Esophagus muscularis mucosa (tissue), 4 donors: Measurements from ENCODE around the gene GPS1. TPM values are rescaled to one million over a fixed set of nuclear protein-coding genes. Genes with fewer than 3 reads are reported as not detected.

ENCODE experiments used
- DNase-seq: peaks from one replicate; pipeline ENCODE4 v3.0.0-alpha.2; 2017; ENCODE audit errors: extremely low spot score
- H3K27ac ChIP-seq, 4 donors: fragments of 200-600 bp; sonication (generic); replicated peaks in 1 of 4; 1 replicate in 3 of 4; 2 replicates in 1 of 4; pipeline ENCODE4 v1.5.1; 2016 to 2019; ENCODE audit warnings: mild to moderate bottlenecking in 1 of 4
- H3K27me3 ChIP-seq, 4 donors: fragments of 200-600 bp; sonication (generic); one replicate each; pipeline versions ENCODE4 v1.5.1 to v1.6.0; 2016 to 2019
- H3K36me3 ChIP-seq, 4 donors: fragments of 200-600 bp; sonication (generic); one replicate each; pipeline ENCODE4 v1.5.1; 2016 to 2019
- H3K4me1 ChIP-seq, 4 donors: fragments of 200-600 bp; sonication (generic); one replicate each; pipeline ENCODE4 v1.5.1; 2016 to 2019
- H3K4me3 ChIP-seq, 4 donors: fragments of 200-600 bp; sonication (generic); 1 replicate in 2 of 4; 2 replicates in 2 of 4; pipeline ENCODE4 v1.5.1; 2016 to 2019; ENCODE audit warnings: mild to moderate bottlenecking in 4 of 4, moderate library complexity in 1 of 4
- H3K9me3 ChIP-seq, 4 donors: fragments of 200-600 bp; sonication (generic); 1 replicate in 3 of 4; 2 replicates in 1 of 4; pipeline ENCODE4 v1.5.1; 2016 to 2019
- EP300 ChIP-seq: sonication (generic); formaldehyde crosslinking; IDR thresholded peaks from one replicate; pipeline ENCODE4 v1.6.1; 2017; ENCODE audit warnings: antibody characterized with exemption
- POLR2A ChIP-seq: fragments of 450-650 bp; IDR thresholded peaks from one replicate; pipeline ENCODE4 v1.6.1; 2017; ENCODE audit warnings: antibody characterized with exemption, moderate library complexity, mild to moderate bottlenecking, low read depth
- POLR2AphosphoS5 ChIP-seq, 2 donors: sonication (generic); formaldehyde crosslinking; IDR thresholded peaks; one replicate each; pipeline ENCODE4 v1.6.1; 2017; ENCODE audit warnings: antibody characterized with exemption in 2 of 2
- WGBS: methylation state at CpG from one replicate; pipeline ENCODE4 v1.1.5; 2018; 5-methylcytosine and 5-hydroxymethylcytosine counted together
- intact Hi-C: fragments of 100-400 bp; cut with DNase I; formaldehyde crosslinking; loops from one replicate; pipeline ENCODE4 v1.15.1; 2023
- total RNA-seq, 4 donors: library from RNA; depleted of rRNA; stranded (reverse); fragments of >200 nt; gene quantifications; one replicate each; pipeline versions ENCODE4 v1.1.0 to v1.2.1, GENCODE V29; 2016
- TF ChIP-seq, protein P1 (sequence below), 3 experiments: fragments of 200-600 bp in 2 of 3; fragments of 450-650 bp in 1 of 3; sonication (generic) in 2 of 3; IDR thresholded peaks; one replicate each; pipeline ENCODE4 v1.5.1; 2017 to 2019; ENCODE audit warnings: antibody characterized with exemption in 3 of 3, mild to moderate bottlenecking in 2 of 3, moderate library complexity in 1 of 3

GPS1 gene
- total RNA-seq, 4 donors from 2014 or later, result 64.4 to 108 (median 85.4) TPM

DNA sequence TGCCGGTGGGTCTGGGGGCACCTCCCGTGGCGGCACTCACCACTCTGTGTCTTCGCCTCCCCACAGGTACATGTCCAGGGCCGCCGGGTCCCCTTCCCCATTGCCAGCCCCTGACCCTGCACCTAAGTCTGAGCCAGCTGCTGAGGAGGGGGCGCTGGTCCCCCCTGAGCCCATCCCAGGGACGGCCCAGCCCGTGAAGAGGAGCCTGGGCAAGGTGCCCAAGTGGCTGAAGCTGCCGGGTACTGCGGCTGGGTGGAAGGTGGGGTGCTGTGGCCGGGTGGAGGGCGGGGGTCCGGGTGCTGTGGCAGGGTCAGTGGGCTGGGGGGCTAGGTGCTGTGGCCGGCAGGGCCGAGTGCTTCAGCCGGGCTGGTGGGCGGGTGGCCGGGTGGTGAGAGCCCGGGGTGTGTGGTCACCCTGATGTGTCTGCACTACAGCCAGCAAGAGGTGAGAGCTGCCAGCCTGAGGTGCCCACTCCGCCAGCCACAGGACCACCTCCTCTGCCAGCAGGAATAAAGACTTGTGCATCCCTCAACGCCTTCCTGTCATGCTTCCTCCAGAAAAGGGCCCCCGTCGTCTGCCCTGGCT is 34.7 kb upstream of the GPS1 start:
- H3K4me1 ChIP-seq, result peaks cover 21 to 26% (median 21%) of the 10 kb centered on the region in 4 donors
- 95% methylated on average over 4 of the region's 24 CpGs for WGBS

DNA sequence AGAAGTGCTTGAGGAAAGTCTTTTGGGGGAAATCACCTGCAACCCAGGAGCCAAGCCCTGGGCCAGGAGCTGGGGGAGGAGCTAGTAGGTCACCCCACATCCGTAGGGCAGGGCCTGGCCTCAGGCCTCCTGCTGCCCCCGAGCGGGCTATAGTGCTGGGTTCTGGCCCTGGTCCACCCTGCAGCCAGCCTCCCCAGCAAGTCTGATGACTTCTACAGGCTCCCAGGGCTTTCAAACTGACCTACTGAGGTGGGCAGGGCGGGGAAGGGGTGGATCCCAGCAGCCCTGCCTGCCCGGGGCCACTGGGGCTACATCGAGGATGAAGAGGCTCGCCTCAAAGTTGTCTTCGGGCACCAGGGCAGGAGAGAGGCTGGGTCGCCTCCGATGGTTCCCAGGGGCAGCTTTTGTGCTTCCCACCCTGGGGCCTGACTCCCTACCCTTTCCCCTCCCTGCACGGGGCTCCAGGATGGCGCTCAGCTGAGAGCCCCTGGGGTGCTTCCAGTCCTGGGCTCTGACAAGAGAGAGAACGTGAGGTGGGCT is 34.0 kb upstream of the GPS1 start:
- peaks cover 3 to 26% (median 19%) of the 10 kb centered on the region in 4 donors for H3K36me3 ChIP-seq
- WGBS, result 100% methylated on average over 2 of the region's 13 CpGs
- no peak overlapping the region for H3K27ac ChIP-seq
- H3K4me3 ChIP-seq, result no peak overlapping the region
- DNase-seq, result no peak
- intact Hi-C loops, result no loop called here
- no peaks in the 10 kb centered on the region for H3K27me3 ChIP-seq
- H3K9me3 ChIP-seq, result no peaks in the 10 kb centered on the region
- TF ChIP-seq POLR2AphosphoS5 (IDR thresholded peaks at IDR 0.05), result no peak
- TF ChIP-seq EP300, result no peak
- TF ChIP-seq POLR2A, result no peak
- TF ChIP-seq, protein P1, sequence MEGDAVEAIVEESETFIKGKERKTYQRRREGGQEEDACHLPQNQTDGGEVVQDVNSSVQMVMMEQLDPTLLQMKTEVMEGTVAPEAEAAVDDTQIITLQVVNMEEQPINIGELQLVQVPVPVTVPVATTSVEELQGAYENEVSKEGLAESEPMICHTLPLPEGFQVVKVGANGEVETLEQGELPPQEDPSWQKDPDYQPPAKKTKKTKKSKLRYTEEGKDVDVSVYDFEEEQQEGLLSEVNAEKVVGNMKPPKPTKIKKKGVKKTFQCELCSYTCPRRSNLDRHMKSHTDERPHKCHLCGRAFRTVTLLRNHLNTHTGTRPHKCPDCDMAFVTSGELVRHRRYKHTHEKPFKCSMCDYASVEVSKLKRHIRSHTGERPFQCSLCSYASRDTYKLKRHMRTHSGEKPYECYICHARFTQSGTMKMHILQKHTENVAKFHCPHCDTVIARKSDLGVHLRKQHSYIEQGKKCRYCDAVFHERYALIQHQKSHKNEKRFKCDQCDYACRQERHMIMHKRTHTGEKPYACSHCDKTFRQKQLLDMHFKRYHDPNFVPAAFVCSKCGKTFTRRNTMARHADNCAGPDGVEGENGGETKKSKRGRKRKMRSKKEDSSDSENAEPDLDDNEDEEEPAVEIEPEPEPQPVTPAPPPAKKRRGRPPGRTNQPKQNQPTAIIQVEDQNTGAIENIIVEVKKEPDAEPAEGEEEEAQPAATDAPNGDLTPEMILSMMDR (IDR thresholded peaks at IDR 0.05), result no peak
- H3K4me1 ChIP-seq, result peaks cover 21 to 31% (median 26%) of the 10 kb centered on the region in 4 donors

More for the DNA sequence above, 34.7 kb upstream of the GPS1 start:
- H3K36me3 ChIP-seq, result peaks cover 3 to 33% (median 23%) of the 10 kb centered on the region in 4 donors
- H3K9me3 ChIP-seq, result no peaks in the 10 kb centered on the region
- no peak for TF ChIP-seq EP300
- TF ChIP-seq, protein P1 (IDR thresholded peaks at IDR 0.05), result no peak
- TF ChIP-seq POLR2A, result no peak
- TF ChIP-seq POLR2AphosphoS5 (IDR thresholded peaks at IDR 0.05), result no peak
- intact Hi-C loops, result no loop called here
- no peaks in the 10 kb centered on the region for H3K27me3 ChIP-seq
- no peak overlapping the region for H3K27ac ChIP-seq
- no peak for DNase-seq
- H3K4me3 ChIP-seq, result no peak overlapping the region

DNA sequence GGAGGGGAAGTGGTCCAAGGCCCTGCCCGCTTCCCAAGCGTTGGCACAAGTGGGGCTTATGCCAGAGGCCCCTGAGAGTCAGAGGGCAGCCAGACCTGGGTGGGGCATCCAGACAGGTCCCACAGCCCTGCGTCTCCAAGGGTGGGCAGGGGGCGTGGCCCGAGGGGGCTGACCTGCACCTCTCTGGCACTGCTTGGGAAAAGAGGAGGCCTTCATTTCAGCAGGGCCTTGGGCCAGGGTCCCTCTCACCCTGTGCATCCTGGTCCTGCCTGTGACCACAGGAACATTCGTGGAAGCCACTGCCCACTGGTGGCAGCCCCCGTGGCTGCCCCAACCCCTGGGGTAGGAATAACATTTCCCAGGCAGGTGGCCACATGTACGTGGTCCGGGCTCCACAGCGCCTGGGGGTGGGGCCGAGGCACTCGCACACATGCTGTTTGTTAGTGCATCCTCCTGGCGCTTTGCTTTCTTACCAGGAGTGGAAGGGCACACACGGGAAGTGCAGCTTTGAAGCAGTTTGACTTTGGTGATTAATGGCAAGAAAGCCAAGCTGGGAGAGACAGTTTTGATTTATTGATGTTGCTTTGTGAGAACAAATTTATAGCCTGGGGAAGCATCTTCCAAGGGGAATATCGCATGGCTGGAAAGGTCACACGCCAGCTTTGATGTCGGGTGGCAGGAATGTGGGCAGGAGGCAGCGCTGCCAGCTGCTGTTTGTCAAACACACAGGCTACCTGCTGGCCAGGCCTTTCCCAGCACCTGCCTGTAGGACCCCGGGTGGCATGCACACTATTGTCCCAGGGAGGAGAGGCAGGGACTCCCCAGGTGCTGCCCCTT is 33.3 kb upstream of the GPS1 start:
- TF ChIP-seq POLR2A (no peak), EP300 (no peak), POLR2AphosphoS5 (IDR thresholded peaks at IDR 0.05) (no peak)
- TF ChIP-seq, protein P1 (IDR thresholded peaks at IDR 0.05), result no peak
- Histone ChIP-seq H3K9me3 (no peaks in the 10 kb centered on the region), H3K27ac (no peak overlapping the region), H3K4me3 (no peak overlapping the region), H3K27me3 (no peaks in the 10 kb centered on the region), H3K36me3 (peaks cover 3 to 25% (median 18%) of the 10 kb centered on the region in 4 donors), H3K4me1 (peaks cover 17 to 33% (median 26%) of the 10 kb centered on the region in 4 donors)
- intact Hi-C loops, result no loop called here
- 66% methylated on average over 14 of the region's 19 CpGs for WGBS
- no peak for DNase-seq

DNA sequence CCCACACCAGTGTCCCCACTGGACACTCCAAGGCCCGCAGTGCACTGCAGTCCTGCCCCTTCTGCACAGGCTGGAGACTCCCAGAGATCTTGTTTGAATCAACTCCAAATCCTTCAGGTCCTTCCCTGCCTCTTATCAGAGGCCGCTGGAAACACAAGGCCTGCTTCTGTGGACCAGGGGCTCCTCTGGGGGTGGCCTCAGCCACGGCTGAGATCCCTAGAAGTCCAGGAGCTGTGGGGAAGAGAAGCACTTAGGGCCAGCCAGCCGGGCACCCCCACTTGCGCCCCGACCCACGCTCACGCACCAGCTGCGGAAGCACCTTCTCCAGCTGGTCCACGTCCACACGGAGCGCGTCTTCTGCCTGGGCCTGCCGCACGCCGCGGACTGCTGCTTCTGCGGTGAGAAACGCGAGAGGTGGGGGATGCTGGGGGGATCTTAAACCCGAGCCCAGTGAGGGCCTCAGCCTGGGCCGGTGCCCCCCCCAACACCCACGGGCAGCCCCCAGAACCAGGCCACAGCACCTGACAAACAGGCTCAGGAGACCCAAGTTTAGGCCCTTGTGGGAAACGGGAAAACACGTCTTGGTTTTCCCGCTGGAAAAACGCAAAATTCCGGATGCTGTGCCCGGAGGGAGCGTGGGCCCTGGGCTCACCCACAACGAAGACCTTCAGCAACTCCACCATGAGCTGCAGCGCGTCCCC is 32.6 kb upstream of the GPS1 start:
- intact Hi-C loops, result no loop called here
- Histone ChIP-seq H3K27ac (no peak overlapping the region), H3K27me3 (no peaks in the 10 kb centered on the region), H3K9me3 (no peaks in the 10 kb centered on the region), H3K36me3 (peaks cover 3 to 25% (median 18%) of the 10 kb centered on the region in 4 donors), H3K4me3 (no peak overlapping the region), H3K4me1 (peaks cover 24 to 40% (median 33%) of the 10 kb centered on the region in 4 donors)
- DNase-seq, result no peak
- no peak for TF ChIP-seq EP300
- TF ChIP-seq POLR2AphosphoS5 (IDR thresholded peaks at IDR 0.05), result no peak
- TF ChIP-seq, protein P1 (IDR thresholded peaks at IDR 0.05), result no peak
- no peak for TF ChIP-seq POLR2A
- 93% methylated on average over 21 of the region's 33 CpGs for WGBS
